ENCODE results near the gene SLC12A6.
A peak's percentile ranks its signal among the peaks of the same experiment; 100 is the strongest.
"Not testable (repeated sequence)": the region's sequence is repeated elsewhere in the genome, so short reads cannot be mapped to it uniquely, and the experiment has no call there.

Gene SLC12A6

GRCh38 chr15:34248190-34248589 is 89.4 kb downstream of the SLC12A6 start:
- DNase-seq: no peak

- DNase-seq: no peak
Observed at GRCh38 chr15:34246276-34246976, 91.2 kb downstream of the SLC12A6 start.

- no peak for DNase-seq
Observed at GRCh38 chr15:34243226-34243625, 94.4 kb downstream of the SLC12A6 start.

- no peak for DNase-seq
Observed at GRCh38 chr15:34242331-34242710, 95.3 kb downstream of the SLC12A6 start.

GRCh38 chr15:34241376-34242330 is 95.9 kb downstream of the SLC12A6 start:
- DNase-seq: peak in 1 of 2 experiments; percentile 25

GRCh38 chr15:34240537-34240936 is 97.0 kb downstream of the SLC12A6 start:
- no peak for DNase-seq

GRCh38 chr15:34239151-34239808 is 98.3 kb downstream of the SLC12A6 start:
- DNase-seq: no peak

- no peak for DNase-seq
Observed at GRCh38 chr15:34233614-34234013, 104.0 kb downstream of the SLC12A6 start.

- no peak for DNase-seq
Observed at GRCh38 chr15:34223904-34224596, 113.5 kb downstream of the SLC12A6 start.

- no peak for DNase-seq
Observed at GRCh38 chr15:34217587-34218225, 119.9 kb downstream of the SLC12A6 start.

GRCh38 chr15:34216527-34217270 is 120.9 kb downstream of the SLC12A6 start:
- DNase-seq: no peak

- peak in 1 of 2 experiments; percentile 35 for DNase-seq
Observed at GRCh38 chr15:34214135-34214534, 123.4 kb downstream of the SLC12A6 start.

- DNase-seq: no peak
Observed at GRCh38 chr15:34213690-34214089, 123.9 kb downstream of the SLC12A6 start.

- peak; percentile 79 to 98 for DNase-seq
Observed at GRCh38 chr15:34209421-34210282, 127.9 kb downstream of the SLC12A6 start, which contains the start of gene KATNBL1. KATNBL1 (minus strand) TSS chr15:34210096; CDS start chr15:34163676, 46,420 bp downstream.

GRCh38 chr15:34206011-34206410 is 131.6 kb downstream of the SLC12A6 start:
- DNase-seq: no peak

- no peak for DNase-seq
Observed at GRCh38 chr15:34203936-34204335, 133.6 kb downstream of the SLC12A6 start.

- no peak for DNase-seq
Observed at GRCh38 chr15:34203305-34203704, 134.3 kb downstream of the SLC12A6 start.

GRCh38 chr15:34193272-34193671 is 144.3 kb downstream of the SLC12A6 start:
- DNase-seq: not testable (repeated sequence)

- no peak for DNase-seq
Observed at GRCh38 chr15:34188711-34189110, 148.9 kb downstream of the SLC12A6 start.

- no peak for DNase-seq
Observed at GRCh38 chr15:34185666-34186065, 151.9 kb downstream of the SLC12A6 start.

Data from NCI-H526 (cell line).